HCT116 (cell line): Measurements from ENCODE around the gene PLCB1. TPM values are rescaled to one million over a fixed set of nuclear protein-coding genes. Genes with fewer than 3 reads are reported as not detected.

Experiments
- ATAC-seq: fragments of 200-7000 bp; cut with Tn5 transposase; 2 replicates; pipeline ENCODE4 v1.9.1; 2020; ENCODE audit warnings: mild to moderate bottlenecking, moderate library complexity
- BruUV-seq: library from RNA; stranded (reverse); fragments of 400-500 nt; replicated peaks from 2 replicates; lab custom pipeline; 2021; lab: Mats Ljungman, UMichigan
- CTCF ChIA-PET: fragments of 300-600 bp; sonication (Branson Sonifier 250); formaldehyde crosslinking; loops from one replicate; lab custom pipeline; 2021; ENCODE audit warnings: antibody characterized with exemption; lab: Charles Lee
- POLR2A ChIA-PET: fragments of 300-600, 350-600 bp; sonication (Branson Sonifier 250); formaldehyde crosslinking; loops from one replicate; lab custom pipeline; 2021; ENCODE audit warnings: antibody characterized with exemption; lab: Charles Lee
- RAD21 ChIA-PET, 2 experiments: fragments of 300-600 bp; sonication (Branson Sonifier 250); formaldehyde crosslinking; loops; one replicate each; lab custom pipeline; 2023; ENCODE audit warnings: low total read pairs in 2 of 2; ENCODE audit not compliant: uncharacterized antibody in 2 of 2, unreplicated experiment in 2 of 2, low non-redundant PET in 1 of 2; lab: Charles Lee
- DNase-seq: peaks from one replicate; pipeline ENCODE4 v3.0.0-alpha.2; 2010; ENCODE audit warnings: low read depth, low spot score
- H2AFZ ChIP-seq: fragments of 200-600 bp; shearing (Covaris generic), sonication (generic); 2 replicates; pipeline ENCODE4 v1.6.1; 2017; ENCODE audit warnings: low read depth, mixed run types, mixed read lengths, antibody characterized with exemption, low read length; ENCODE audit not compliant: poor library complexity, severe bottlenecking
- H3K27ac ChIP-seq: 2 replicates; pipeline ENCODE4 v1.5.1; 2012; ENCODE audit warnings: low read depth, low read length
- H3K27me3 ChIP-seq: fragments of 200-600 bp; sonication (generic); 2 replicates; pipeline ENCODE4 v1.6.1; 2016; ENCODE audit warnings: mixed run types, low read length, mixed read lengths; ENCODE audit not compliant: insufficient read depth
- H3K36me3 ChIP-seq, 2 experiments: fragments of 200-500 bp in 1 of 2; fragments of 200-600 bp in 1 of 2; sonication (Bioruptor generic) in 1 of 2; sonication (generic) in 1 of 2; 2 replicates each; pipeline versions ENCODE4 v1.5.1 to v1.6.1; 2014 to 2016; ENCODE audit warnings: low read length in 2 of 2, inconsistent platforms in 1 of 2, mixed read lengths in 1 of 2, mixed run types in 1 of 2; ENCODE audit not compliant: insufficient read depth in 2 of 2, control insufficient read depth in 1 of 2
- H3K4me1 ChIP-seq, 2 experiments: fragments of 200-600 bp in 1 of 2; sonication (generic) in 1 of 2; 2 replicates each; pipeline versions ENCODE4 v1.5.1 to v1.6.1; 2012 to 2017; ENCODE audit warnings: low read length in 2 of 2, inconsistent platforms in 1 of 2, mild to moderate bottlenecking in 1 of 2, mixed read lengths in 1 of 2, mixed run types in 1 of 2, moderate library complexity in 1 of 2; ENCODE audit not compliant: insufficient read depth in 2 of 2, control insufficient read depth in 1 of 2
- H3K4me2 ChIP-seq: fragments of 200-600 bp; sonication (generic); 2 replicates; pipeline ENCODE4 v1.6.1; 2017; ENCODE audit warnings: mixed run types, low read length, mixed read lengths
- H3K4me3 ChIP-seq, 2 experiments: fragments of 200-600 bp in 1 of 2; sonication (generic) in 1 of 2; replicated peaks in 1 of 2; 2 replicates each; pipeline ENCODE4 v1.5.1; 2011 to 2016; ENCODE audit warnings: low read length in 2 of 2, control low read depth in 1 of 2, low read depth in 1 of 2, mild to moderate bottlenecking in 1 of 2, mixed read lengths in 1 of 2, mixed run types in 1 of 2
- H3K79me2 ChIP-seq: fragments of 200-600 bp; sonication (generic); 2 replicates; pipeline ENCODE4 v1.6.1; 2017; ENCODE audit warnings: mild to moderate bottlenecking, mixed run types, low read length, moderate library complexity, mixed read lengths; ENCODE audit not compliant: insufficient read depth
- H3K9ac ChIP-seq: fragments of 200-600 bp; sonication (generic); 2 replicates; pipeline ENCODE4 v1.6.1; 2016; ENCODE audit warnings: low read length, mixed read lengths
- H3K9me2 ChIP-seq: fragments of 200-600 bp; sonication (generic), shearing (Covaris generic); 2 replicates; pipeline ENCODE4 v1.6.1; 2017; ENCODE audit warnings: mixed run types, mild to moderate bottlenecking, moderate library complexity; ENCODE audit not compliant: insufficient read depth
- H3K9me3 ChIP-seq, 2 experiments: fragments of 200-500 bp in 1 of 2; fragments of 200-600 bp in 1 of 2; sonication (Bioruptor generic) in 1 of 2; sonication (generic) in 1 of 2; 2 replicates each; pipeline ENCODE4 v1.6.1; 2014 to 2017; ENCODE audit warnings: low read length in 2 of 2, mixed read lengths in 2 of 2, inconsistent platforms in 1 of 2, low read depth in 1 of 2, mild to moderate bottlenecking in 1 of 2, mixed run types in 1 of 2, moderate library complexity in 1 of 2; ENCODE audit not compliant: control insufficient read depth in 1 of 2, insufficient read depth in 1 of 2
- H4K20me1 ChIP-seq: fragments of 200-600 bp; sonication (generic), shearing (Covaris generic); 2 replicates; pipeline ENCODE4 v1.6.1; 2017; ENCODE audit warnings: mixed run types, mild to moderate bottlenecking, moderate library complexity; ENCODE audit not compliant: insufficient read depth
- ATF3 ChIP-seq: IDR thresholded peaks from 2 replicates; pipeline ENCODE4 v1.6.1; 2012
- CBX3 ChIP-seq: IDR thresholded peaks from 2 replicates; pipeline ENCODE4 v1.6.1; 2012; ENCODE audit warnings: low read depth
- CEBPB ChIP-seq: IDR thresholded peaks from 2 replicates; pipeline ENCODE4 v1.6.1; 2012; ENCODE audit warnings: low read depth
- EGR1 ChIP-seq: IDR thresholded peaks from 2 replicates; pipeline ENCODE4 v1.6.1; 2012; ENCODE audit warnings: low read depth
- ELF1 ChIP-seq: IDR thresholded peaks from 2 replicates; pipeline ENCODE4 v1.6.1; 2012; ENCODE audit warnings: low read depth, borderline replicate concordance
- EZH2 ChIP-seq: fragments of 200-600 bp; sonication (generic); IDR thresholded peaks from 2 replicates; pipeline ENCODE4 v1.6.1; 2017; ENCODE audit warnings: antibody characterized with exemption, mixed run types
- EZH2phosphoT487 ChIP-seq: fragments of 200-600 bp; IDR thresholded peaks from 2 replicates; pipeline ENCODE4 v1.6.1; 2018; ENCODE audit warnings: antibody characterized with exemption, borderline replicate concordance
- FOSL1 ChIP-seq: IDR thresholded peaks from 2 replicates; pipeline ENCODE4 v1.6.1; 2012; ENCODE audit warnings: low read depth
- JUND ChIP-seq: IDR thresholded peaks from 2 replicates; pipeline ENCODE4 v1.6.1; 2012
- MAX ChIP-seq: IDR thresholded peaks from 2 replicates; pipeline ENCODE4 v1.6.1; 2012
- POLR2A ChIP-seq: IDR thresholded peaks from 2 replicates; pipeline ENCODE4 v1.7.0; 2011; ENCODE audit warnings: borderline replicate concordance; ENCODE audit not compliant: insufficient read depth, insufficient read length; ENCODE audit errors: extremely low read depth
- POLR2AphosphoS5 ChIP-seq: IDR thresholded peaks from 2 replicates; pipeline ENCODE4 v1.6.1; 2011; ENCODE audit warnings: mild to moderate bottlenecking, low read depth, low read length, moderate library complexity
- SIN3A ChIP-seq: IDR thresholded peaks from 2 replicates; pipeline ENCODE4 v1.6.1; 2012; ENCODE audit warnings: low read depth
- SP1 ChIP-seq: IDR thresholded peaks from 2 replicates; pipeline ENCODE4 v1.6.1; 2012; ENCODE audit warnings: low read depth
- SRF ChIP-seq: IDR thresholded peaks from 2 replicates; pipeline ENCODE4 v1.6.1; 2012; ENCODE audit warnings: low read depth
- YY1 ChIP-seq: IDR thresholded peaks from 2 replicates; pipeline ENCODE4 v1.6.1; 2011; ENCODE audit warnings: low read length, low read depth, moderate library complexity, mild to moderate bottlenecking; ENCODE audit not compliant: insufficient replicate concordance; ENCODE audit errors: extremely low read depth
- intact Hi-C: fragments of 100-400 bp; cut with micrococcal nuclease; formaldehyde crosslinking; loops from 2 replicates; pipeline ENCODE4 v1.10.0; 2022
- total RNA-seq: library from RNA; stranded (reverse); gene quantifications from one replicate; pipeline ENCODE4 v1.2.1, GENCODE V29; 2021; ENCODE audit not compliant: unreplicated experiment
- TF ChIP-seq, protein P1 (sequence below): IDR thresholded peaks from 2 replicates; pipeline ENCODE4 v1.6.1; 2011; ENCODE audit warnings: mild to moderate bottlenecking, low read length, moderate library complexity; ENCODE audit not compliant: insufficient replicate concordance; ENCODE audit errors: extremely low read depth
- TF ChIP-seq, protein P2 (sequence below): IDR thresholded peaks from 2 replicates; pipeline ENCODE4 v1.6.1; 2012; ENCODE audit warnings: low read depth

PLCB1 gene
- total RNA-seq, 1 experiment from 2014 or later = 15.8 TPM

DNA sequence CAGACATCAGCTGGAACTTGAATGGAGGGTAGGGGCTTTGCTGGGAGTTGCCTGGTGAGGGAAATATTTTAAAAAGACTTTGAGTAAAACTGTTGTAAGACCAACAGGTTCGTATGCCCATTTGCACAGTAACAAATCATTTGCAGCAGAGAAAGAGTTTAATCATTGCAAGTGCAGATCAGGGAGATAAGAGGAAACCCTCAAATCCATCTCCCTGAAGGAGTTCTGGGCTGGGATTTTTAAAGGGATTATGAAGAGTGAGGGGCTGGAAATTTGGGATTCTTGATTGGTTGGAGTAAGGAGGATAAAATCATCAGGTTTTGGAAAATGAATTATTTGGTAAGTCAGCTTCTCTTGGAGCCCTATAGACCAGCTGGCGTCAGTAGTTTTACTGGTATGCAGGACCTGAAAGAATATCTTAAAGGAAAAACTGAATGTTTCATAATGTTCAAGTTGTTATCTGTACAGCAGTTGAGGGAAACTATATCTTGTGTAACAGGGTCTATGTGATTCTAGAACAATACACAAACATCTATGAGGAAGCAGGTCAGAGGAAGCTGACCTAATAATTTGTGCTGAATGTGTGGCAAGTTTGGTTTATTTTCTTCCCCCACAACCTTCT lies 295.5 kb downstream of the PLCB1 start (continued):
- TF ChIP-seq JUND (no peak), POLR2AphosphoS5 (no peak), MAX (no peak)
- TF ChIP-seq, protein P1, sequence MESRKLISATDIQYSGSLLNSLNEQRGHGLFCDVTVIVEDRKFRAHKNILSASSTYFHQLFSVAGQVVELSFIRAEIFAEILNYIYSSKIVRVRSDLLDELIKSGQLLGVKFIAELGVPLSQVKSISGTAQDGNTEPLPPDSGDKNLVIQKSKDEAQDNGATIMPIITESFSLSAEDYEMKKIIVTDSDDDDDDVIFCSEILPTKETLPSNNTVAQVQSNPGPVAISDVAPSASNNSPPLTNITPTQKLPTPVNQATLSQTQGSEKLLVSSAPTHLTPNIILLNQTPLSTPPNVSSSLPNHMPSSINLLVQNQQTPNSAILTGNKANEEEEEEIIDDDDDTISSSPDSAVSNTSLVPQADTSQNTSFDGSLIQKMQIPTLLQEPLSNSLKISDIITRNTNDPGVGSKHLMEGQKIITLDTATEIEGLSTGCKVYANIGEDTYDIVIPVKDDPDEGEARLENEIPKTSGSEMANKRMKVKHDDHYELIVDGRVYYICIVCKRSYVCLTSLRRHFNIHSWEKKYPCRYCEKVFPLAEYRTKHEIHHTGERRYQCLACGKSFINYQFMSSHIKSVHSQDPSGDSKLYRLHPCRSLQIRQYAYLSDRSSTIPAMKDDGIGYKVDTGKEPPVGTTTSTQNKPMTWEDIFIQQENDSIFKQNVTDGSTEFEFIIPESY = no peak

- CTCF ChIA-PET = no interaction called here
- POLR2A ChIA-PET = no interaction called here
- no peak for ATAC-seq
Observed at GRCh38 chr20:8428988-8429387, 296.9 kb downstream of the PLCB1 start.

More at GRCh38 chr20:8428988-8429387, 296.9 kb downstream of the PLCB1 start:
- RAD21 ChIA-PET = no interaction called here
- no peaks in the 10 kb centered on the region for H3K9me3 ChIP-seq
- no peak for DNase-seq
- H4K20me1 ChIP-seq = no peaks in the 10 kb centered on the region
- H3K9ac ChIP-seq = no peak overlapping the region
- TF ChIP-seq EZH2phosphoT487 (no peak), YY1 (no peak), JUND (no peak), SP1 (no peak), FOSL1 (no peak), SRF (no peak), ATF3 (no peak), POLR2AphosphoS5 (no peak), EGR1 (no peak), EZH2 (no peak), CBX3 (no peak), POLR2A (no peak), CEBPB (no peak), SIN3A (no peak), ELF1 (no peak), MAX (no peak)
- TF ChIP-seq, protein P2, sequence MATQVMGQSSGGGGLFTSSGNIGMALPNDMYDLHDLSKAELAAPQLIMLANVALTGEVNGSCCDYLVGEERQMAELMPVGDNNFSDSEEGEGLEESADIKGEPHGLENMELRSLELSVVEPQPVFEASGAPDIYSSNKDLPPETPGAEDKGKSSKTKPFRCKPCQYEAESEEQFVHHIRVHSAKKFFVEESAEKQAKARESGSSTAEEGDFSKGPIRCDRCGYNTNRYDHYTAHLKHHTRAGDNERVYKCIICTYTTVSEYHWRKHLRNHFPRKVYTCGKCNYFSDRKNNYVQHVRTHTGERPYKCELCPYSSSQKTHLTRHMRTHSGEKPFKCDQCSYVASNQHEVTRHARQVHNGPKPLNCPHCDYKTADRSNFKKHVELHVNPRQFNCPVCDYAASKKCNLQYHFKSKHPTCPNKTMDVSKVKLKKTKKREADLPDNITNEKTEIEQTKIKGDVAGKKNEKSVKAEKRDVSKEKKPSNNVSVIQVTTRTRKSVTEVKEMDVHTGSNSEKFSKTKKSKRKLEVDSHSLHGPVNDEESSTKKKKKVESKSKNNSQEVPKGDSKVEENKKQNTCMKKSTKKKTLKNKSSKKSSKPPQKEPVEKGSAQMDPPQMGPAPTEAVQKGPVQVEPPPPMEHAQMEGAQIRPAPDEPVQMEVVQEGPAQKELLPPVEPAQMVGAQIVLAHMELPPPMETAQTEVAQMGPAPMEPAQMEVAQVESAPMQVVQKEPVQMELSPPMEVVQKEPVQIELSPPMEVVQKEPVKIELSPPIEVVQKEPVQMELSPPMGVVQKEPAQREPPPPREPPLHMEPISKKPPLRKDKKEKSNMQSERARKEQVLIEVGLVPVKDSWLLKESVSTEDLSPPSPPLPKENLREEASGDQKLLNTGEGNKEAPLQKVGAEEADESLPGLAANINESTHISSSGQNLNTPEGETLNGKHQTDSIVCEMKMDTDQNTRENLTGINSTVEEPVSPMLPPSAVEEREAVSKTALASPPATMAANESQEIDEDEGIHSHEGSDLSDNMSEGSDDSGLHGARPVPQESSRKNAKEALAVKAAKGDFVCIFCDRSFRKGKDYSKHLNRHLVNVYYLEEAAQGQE = no peak
- TF ChIP-seq, protein P1 = no peak
- H3K36me3 ChIP-seq = no peaks in the 10 kb centered on the region
- H3K79me2 ChIP-seq = no peaks in the 10 kb centered on the region
- H3K4me2 ChIP-seq = no peak overlapping the region
- intact Hi-C loops = no loop called here
- H3K27me3 ChIP-seq = no peaks in the 10 kb centered on the region
- no peak overlapping the region for H2AFZ ChIP-seq
- no peak overlapping the region for H3K4me3 ChIP-seq
- H3K27ac ChIP-seq = no peak overlapping the region
- H3K4me1 ChIP-seq = no peaks in the 10 kb centered on the region
- no peaks in the 10 kb centered on the region for H3K9me2 ChIP-seq
- no TSS peak for BruUV-seq
